ENCODE measurements around the gene PFN3. TPM values are rescaled to one million over a fixed set of nuclear protein-coding genes. Genes with fewer than 3 reads are reported as not detected.

Gene PFN3
- total RNA-seq, 4 donors from 2014 or later, result not detected

DNA sequence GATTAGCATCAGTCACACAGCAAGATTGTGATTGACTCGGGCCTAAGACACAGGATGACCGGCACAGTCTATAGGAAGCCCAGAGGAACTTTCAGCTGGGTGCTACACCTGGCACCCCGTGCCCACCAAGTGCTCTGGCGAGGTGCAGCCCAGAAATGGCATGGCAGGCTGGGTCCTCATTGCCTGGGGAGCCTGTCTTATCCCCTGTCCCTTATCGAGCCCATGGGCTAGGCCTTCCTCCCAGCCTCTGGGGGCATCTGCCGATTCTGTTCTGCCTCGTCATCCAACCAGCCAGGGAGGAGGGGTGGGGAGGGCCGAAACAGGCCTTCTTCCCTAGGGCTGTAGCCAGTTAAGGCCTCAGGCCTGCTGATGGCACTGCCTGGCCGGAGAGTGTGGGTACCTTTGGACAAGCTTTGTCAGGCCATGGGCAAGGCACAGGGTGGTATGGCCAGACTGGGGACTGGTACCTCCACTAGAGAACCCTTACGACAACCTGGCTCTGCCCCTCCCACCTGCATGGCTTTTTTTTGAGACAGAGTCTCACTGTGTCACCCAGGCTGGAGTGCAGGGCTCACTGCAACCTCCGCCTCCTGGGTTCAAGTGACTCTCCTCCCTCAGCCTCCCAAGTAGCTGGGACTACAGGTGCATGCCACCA is 27.6 kb upstream of the PFN3 start:
- no peaks in the 10 kb centered on the region for H3K27me3 ChIP-seq
- TF ChIP-seq, protein P1, sequence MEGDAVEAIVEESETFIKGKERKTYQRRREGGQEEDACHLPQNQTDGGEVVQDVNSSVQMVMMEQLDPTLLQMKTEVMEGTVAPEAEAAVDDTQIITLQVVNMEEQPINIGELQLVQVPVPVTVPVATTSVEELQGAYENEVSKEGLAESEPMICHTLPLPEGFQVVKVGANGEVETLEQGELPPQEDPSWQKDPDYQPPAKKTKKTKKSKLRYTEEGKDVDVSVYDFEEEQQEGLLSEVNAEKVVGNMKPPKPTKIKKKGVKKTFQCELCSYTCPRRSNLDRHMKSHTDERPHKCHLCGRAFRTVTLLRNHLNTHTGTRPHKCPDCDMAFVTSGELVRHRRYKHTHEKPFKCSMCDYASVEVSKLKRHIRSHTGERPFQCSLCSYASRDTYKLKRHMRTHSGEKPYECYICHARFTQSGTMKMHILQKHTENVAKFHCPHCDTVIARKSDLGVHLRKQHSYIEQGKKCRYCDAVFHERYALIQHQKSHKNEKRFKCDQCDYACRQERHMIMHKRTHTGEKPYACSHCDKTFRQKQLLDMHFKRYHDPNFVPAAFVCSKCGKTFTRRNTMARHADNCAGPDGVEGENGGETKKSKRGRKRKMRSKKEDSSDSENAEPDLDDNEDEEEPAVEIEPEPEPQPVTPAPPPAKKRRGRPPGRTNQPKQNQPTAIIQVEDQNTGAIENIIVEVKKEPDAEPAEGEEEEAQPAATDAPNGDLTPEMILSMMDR (IDR thresholded peaks at IDR 0.05), result no peak
- no peak for TF ChIP-seq POLR2A (IDR thresholded peaks at IDR 0.05)
- H3K4me3 ChIP-seq, result peak overlapping the region in 1 of 2 donors; percentile 87
- no peaks in the 10 kb centered on the region for H3K36me3 ChIP-seq
- no peaks in the 10 kb centered on the region for H3K9me3 ChIP-seq
- no peak for DNase-seq
- intact Hi-C loops (cut with DNase I; ENCODE audit: low total_unique reads), result no loop called here
- peaks cover 0 to 8% of the 10 kb centered on the region in 2 donors for H3K4me1 ChIP-seq
- peak overlapping the region; percentile 81 to 92 for H3K27ac ChIP-seq

DNA sequence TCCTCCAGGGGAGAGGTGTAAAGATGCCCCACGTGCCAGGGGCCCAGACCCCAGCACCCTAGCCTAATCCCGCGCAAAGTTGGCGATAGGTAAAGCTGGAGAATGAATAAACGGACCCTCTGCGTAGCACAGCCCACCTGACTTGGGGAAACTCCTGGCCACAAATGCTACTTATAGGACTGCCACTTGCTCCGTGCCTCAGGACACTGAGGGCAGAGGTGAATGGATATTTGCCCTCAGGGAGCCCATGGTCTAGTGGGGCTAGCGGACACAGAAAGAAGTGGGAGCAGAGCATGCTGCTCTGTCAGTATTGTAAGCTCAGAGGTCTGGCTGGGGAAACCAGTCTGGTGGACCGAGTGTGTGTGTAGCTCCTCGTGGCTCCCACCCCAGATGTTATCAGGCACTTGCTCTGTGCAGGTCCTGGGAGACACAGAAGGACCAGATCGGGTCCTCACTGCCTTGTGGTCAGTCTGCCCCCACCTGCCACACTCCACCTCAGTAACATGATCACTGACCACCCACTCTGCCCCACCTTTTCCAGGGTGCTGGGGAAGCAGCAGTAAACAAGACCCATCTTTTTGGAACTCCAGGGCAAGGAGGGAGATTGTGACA is 26.9 kb upstream of the PFN3 start:
- intact Hi-C loops (cut with DNase I; ENCODE audit: low total_unique reads), result no loop called here
- H3K27ac ChIP-seq, result peak overlapping the region; percentile 81 to 92

DNA sequence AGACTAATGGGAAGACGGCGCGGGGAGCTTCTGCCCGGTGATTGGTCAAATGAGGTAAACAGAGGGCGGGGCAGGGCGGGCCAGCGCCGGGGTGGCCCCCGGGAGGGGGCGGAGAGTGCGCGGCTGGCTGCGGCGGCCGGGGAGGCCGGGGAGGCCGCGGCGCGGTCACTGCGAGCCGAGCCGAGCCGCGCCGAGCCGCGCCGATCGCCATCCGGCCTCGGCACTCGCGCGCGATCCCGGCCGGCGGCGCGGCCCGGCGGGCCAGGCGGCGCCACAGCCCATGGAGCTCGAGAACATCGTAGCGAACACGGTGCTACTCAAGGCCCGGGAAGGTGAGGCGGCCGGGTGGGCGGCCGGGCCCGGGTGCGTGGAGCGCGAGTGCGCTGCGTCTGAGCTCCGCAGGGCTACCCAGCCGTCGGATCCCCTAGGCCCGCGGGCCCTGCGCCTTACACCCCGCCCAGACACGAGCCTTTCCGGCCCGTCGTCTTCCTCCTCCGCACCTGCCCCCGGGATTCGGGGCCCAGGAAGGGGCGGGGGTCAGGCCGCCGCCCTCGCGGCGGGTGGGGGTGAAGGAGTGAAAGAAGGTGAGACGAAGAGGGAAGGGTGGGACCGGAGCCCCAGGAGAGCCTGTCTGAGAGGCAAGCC is 26.2 kb upstream of the PFN3 start, which contains the start of gene GRK6:
Gene GRK6, plus strand, starts transcription at position 111 of the 645 bp plus-strand sequence. Its CDS starts 170 bp downstream, at position 281.
- peak within 1 kb of the TSS; percentile 71 to 87 for H3K4me3 ChIP-seq
- DNase-seq, result peak; percentile 42 to 57
- intact Hi-C loops (cut with DNase I; ENCODE audit: low total_unique reads), result no loop called here
- no peaks in the 10 kb centered on the region for H3K36me3 ChIP-seq
- H3K9me3 ChIP-seq, result no peaks in the 10 kb centered on the region
- no peaks in the 10 kb centered on the region for H3K27me3 ChIP-seq
- peak; percentile 63 to 77 for TF ChIP-seq POLR2A (IDR thresholded peaks at IDR 0.05)
- TF ChIP-seq, protein P1 (IDR thresholded peaks at IDR 0.05), result no peak
- peak within 1 kb of the TSS; percentile 93 to 96 for H3K27ac ChIP-seq
- peaks cover 0 to 8% of the 10 kb centered on the region in 2 donors for H3K4me1 ChIP-seq

More for the DNA sequence above, 26.9 kb upstream of the PFN3 start:
- TF ChIP-seq, protein P1 (IDR thresholded peaks at IDR 0.05), result no peak
- TF ChIP-seq POLR2A (IDR thresholded peaks at IDR 0.05), result no peak
- H3K4me1 ChIP-seq, result peaks cover 0 to 8% of the 10 kb centered on the region in 2 donors
- no peaks in the 10 kb centered on the region for H3K36me3 ChIP-seq
- no peak for DNase-seq
- peak overlapping the region; percentile 63 to 87 for H3K4me3 ChIP-seq
- H3K27me3 ChIP-seq, result no peaks in the 10 kb centered on the region
- no peaks in the 10 kb centered on the region for H3K9me3 ChIP-seq

DNA sequence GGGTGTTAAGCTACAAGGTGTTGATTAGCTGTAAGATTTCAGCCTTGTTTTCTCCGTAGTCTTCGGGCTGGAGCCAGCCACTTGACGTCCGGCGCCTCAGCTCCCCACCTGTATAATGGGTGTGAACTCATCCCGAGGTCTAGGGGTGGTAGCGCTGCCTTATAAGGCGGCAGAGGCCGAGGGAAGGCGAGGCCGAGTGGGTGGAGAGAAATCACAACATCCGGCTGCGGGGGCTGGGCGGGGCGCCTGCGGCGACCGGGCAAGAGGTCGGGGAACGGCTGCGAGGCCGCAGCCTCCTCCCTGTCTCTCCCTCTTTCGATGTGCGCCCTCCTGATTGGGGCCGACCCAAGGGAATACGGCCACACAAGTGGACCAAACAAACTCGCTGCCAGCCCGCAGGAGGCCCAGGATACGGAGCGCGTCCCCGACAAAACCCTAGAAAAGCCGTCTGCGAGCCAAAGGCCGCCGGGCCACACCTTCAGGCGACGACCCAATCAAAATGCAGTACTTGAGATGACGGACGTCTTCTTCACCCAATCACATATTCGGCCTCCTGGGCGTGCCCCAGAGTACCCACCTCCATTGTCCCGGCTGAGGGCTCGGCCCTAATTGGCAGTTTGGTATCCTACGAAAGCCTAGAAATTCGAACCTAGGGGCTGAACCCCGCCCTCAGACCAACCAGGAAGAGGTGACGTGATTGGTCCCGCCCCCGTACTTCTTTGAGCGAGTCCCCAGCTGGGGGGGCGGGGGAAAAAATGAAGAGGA is 25.5 kb upstream of the PFN3 start:
- peaks cover 0 to 8% of the 10 kb centered on the region in 2 donors for H3K4me1 ChIP-seq
- H3K27ac ChIP-seq, result peak overlapping the region; percentile 93 to 96
- no peaks in the 10 kb centered on the region for H3K9me3 ChIP-seq
- H3K27me3 ChIP-seq, result no peaks in the 10 kb centered on the region
- intact Hi-C loops (cut with DNase I; ENCODE audit: low total_unique reads), result no loop called here
- peak; percentile 78 to 85 for TF ChIP-seq POLR2A (IDR thresholded peaks at IDR 0.05)
- TF ChIP-seq, protein P1 (IDR thresholded peaks at IDR 0.05), result no peak
- no peaks in the 10 kb centered on the region for H3K36me3 ChIP-seq
- peak overlapping the region; percentile 56 to 71 for H3K4me3 ChIP-seq
- DNase-seq, result peak; percentile 99 to 100
